GM23338 (cell line): ENCODE measurements around the gene UBE2D1. TPM values are rescaled to one million over a fixed set of nuclear protein-coding genes. Genes with fewer than 3 reads are reported as not detected.
A peak's percentile ranks its signal among the peaks of the same experiment; 100 is the strongest.
"Not testable (repeated sequence)": the region's sequence is repeated elsewhere in the genome, so short reads cannot be mapped to it uniquely, and the experiment has no call there.

Source experiments
- ATAC-seq: fragments of 200-7000 bp; cut with Tn5 transposase; 3 replicates; pipeline ENCODE4 v1.9.1; 2020
- DNase-seq: peaks from one replicate; pipeline ENCODE4 v3.0.0-alpha.2; 2015; ENCODE audit warnings: low spot score
- H2AFZ ChIP-seq: fragments of 200-600 bp; sonication (generic); 2 replicates; pipeline ENCODE4 v1.8.0; 2016; ENCODE audit warnings: antibody characterized with exemption, mild to moderate bottlenecking, moderate library complexity
- H3F3A ChIP-seq: fragments of 200-600 bp; sonication (generic); replicated peaks from 2 replicates; pipeline ENCODE4 v1.8.0; 2017; ENCODE audit warnings: antibody characterized with exemption, mixed run types, low read depth
- H3K27ac ChIP-seq: fragments of 200-600 bp; sonication (generic); 2 replicates; pipeline ENCODE4 v1.6.1; 2016; ENCODE audit warnings: low read depth
- H3K27me3 ChIP-seq: fragments of 200-600 bp; sonication (generic); 2 replicates; pipeline ENCODE4 v1.8.0; 2016; ENCODE audit warnings: mild to moderate bottlenecking, mixed run types, moderate library complexity; ENCODE audit not compliant: insufficient read depth
- H3K36me3 ChIP-seq: fragments of 200-600 bp; sonication (generic); 2 replicates; pipeline ENCODE4 v1.8.0; 2016; ENCODE audit warnings: mild to moderate bottlenecking; ENCODE audit not compliant: insufficient read depth
- H3K4me1 ChIP-seq: fragments of 200-600 bp; sonication (generic); 2 replicates; pipeline ENCODE4 v1.8.0; 2016; ENCODE audit warnings: mild to moderate bottlenecking, moderate library complexity; ENCODE audit not compliant: insufficient read depth
- H3K4me2 ChIP-seq: fragments of 200-600 bp; sonication (generic); 2 replicates; pipeline ENCODE4 v1.7.1; 2017; ENCODE audit warnings: mixed run types
- H3K4me3 ChIP-seq: fragments of 200-600 bp; sonication (generic); 2 replicates; pipeline ENCODE4 v1.6.1; 2016; ENCODE audit warnings: mixed run types
- H3K79me2 ChIP-seq: fragments of 200-600 bp; sonication (generic); replicated peaks from 2 replicates; pipeline ENCODE4 v1.8.0; 2017; ENCODE audit warnings: mild to moderate bottlenecking; ENCODE audit not compliant: insufficient read depth
- H3K9me2 ChIP-seq: fragments of 200-600 bp; sonication (generic); 2 replicates; pipeline ENCODE4 v1.8.0; 2017; ENCODE audit not compliant: insufficient read depth
- H4K20me1 ChIP-seq: fragments of 200-600 bp; sonication (generic); replicated peaks from 2 replicates; pipeline ENCODE4 v1.8.0; 2017; ENCODE audit warnings: mild to moderate bottlenecking; ENCODE audit not compliant: insufficient read depth
- H3K27ac Mint-ChIP-seq: 2 replicates; pipeline ENCODE4 v1.8.0; 2020; ENCODE audit warnings: inconsistent platforms, mild to moderate bottlenecking, moderate library complexity, mixed read lengths
- H3K27me3 Mint-ChIP-seq: 3 replicates; pipeline ENCODE4 v1.8.0; 2022; ENCODE audit warnings: low read depth, mild to moderate bottlenecking, moderate library complexity, mixed read lengths, inconsistent platforms; ENCODE audit not compliant: insufficient read depth, poor library complexity
- H3K36me3 Mint-ChIP-seq: 3 replicates; pipeline ENCODE4 v1.8.0; 2021; ENCODE audit warnings: low read depth, mild to moderate bottlenecking, inconsistent platforms, moderate library complexity, mixed read lengths
- H3K4me1 Mint-ChIP-seq: 3 replicates; pipeline ENCODE4 v1.8.0; 2020; ENCODE audit warnings: mild to moderate bottlenecking, inconsistent platforms, mixed read lengths
- H3K4me3 Mint-ChIP-seq: 3 replicates; pipeline ENCODE4 v1.8.0; 2021; ENCODE audit warnings: moderate library complexity, mild to moderate bottlenecking, inconsistent platforms, mixed read lengths
- H3K9me3 Mint-ChIP-seq: 3 replicates; pipeline ENCODE4 v1.8.0; 2020; ENCODE audit warnings: moderate library complexity, mild to moderate bottlenecking, inconsistent platforms, mixed read lengths
- CTCF ChIP-seq, 2 experiments: fragments of 200-600 bp in 1 of 2; sonication (generic) in 1 of 2; conservative IDR thresholded peaks; 2 replicates each; pipeline versions ENCODE4 v1.5.1 to v1.6.1; 2016 to 2017; ENCODE audit warnings: antibody characterized with exemption in 2 of 2, low read depth in 2 of 2, mild to moderate bottlenecking in 2 of 2, moderate library complexity in 1 of 2
- EZH2phosphoT487 ChIP-seq: fragments of 200-600 bp; sonication (generic); IDR thresholded peaks from one replicate; pipeline ENCODE4 v1.8.1; 2018; ENCODE audit warnings: antibody characterized with exemption; ENCODE audit not compliant: unreplicated experiment
- JUNB ChIP-seq: IDR thresholded peaks from one replicate; pipeline ENCODE4 v1.6.1; 2016; ENCODE audit warnings: antibody characterized with exemption; ENCODE audit not compliant: unreplicated experiment
- POLR2AphosphoS5 ChIP-seq: IDR thresholded peaks from 2 replicates; pipeline ENCODE4 v1.6.1; 2016; ENCODE audit warnings: antibody characterized with exemption, low read depth
- REST ChIP-seq: IDR thresholded peaks from one replicate; pipeline ENCODE4 v1.6.1; 2018; ENCODE audit warnings: antibody characterized with exemption; ENCODE audit not compliant: unreplicated experiment
- ZNF462 ChIP-seq: fragments of 250-450 bp; sonication (Bioruptor Pico); IDR thresholded peaks from 2 replicates; pipeline ENCODE4 v1.5.0; 2020; ENCODE audit warnings: mild to moderate bottlenecking, moderate library complexity
- polyA plus RNA-seq: library from polyadenylated mRNA; unstranded; fragments of >200 nt; fragmentation: Nextera tagmentation; extraction: Ambion mirVana; gene quantifications from 2 replicates; pipeline ENCODE4 v1.2.1, GENCODE V29; 2016
- total RNA-seq: library from RNA; depleted of rRNA; stranded (reverse); fragments of >200 nt; shearing (Covaris generic); gene quantifications from 2 replicates; pipeline ENCODE4 v1.2.3, GENCODE V29; 2014

The UBE2D1 gene
- total and polyA plus RNA-seq, 2 experiments from 2014 or later, result 39.5 to 64.9 TPM

GRCh38 chr10:58415757-58416156 lies 81.0 kb downstream of the UBE2D1 start:
- Histone ChIP-seq H3K4me2 (no peak overlapping the region), H3K36me3 (no peaks in the 10 kb centered on the region), H2AFZ (0 out of 2 replicates have a peak overlapping the region, but pooled peaks have one; percentile 67), H3K27ac (no peak overlapping the region), H3K79me2 (no peaks in the 10 kb centered on the region), H3K9me2 (no peaks in the 10 kb centered on the region), H3K27me3 (no peaks in the 10 kb centered on the region), H4K20me1 (no peaks in the 10 kb centered on the region), H3F3A (no peaks in the 10 kb centered on the region), H3K4me1 (no peaks in the 10 kb centered on the region), H3K4me3 (no peak overlapping the region)
- Mint-ChIP-seq H3K27ac (no peak overlapping the region), H3K9me3 (peaks cover 11% of the 10 kb centered on the region; the same call in 2 of the 3 replicates), H3K36me3 (peaks cover 3% of the 10 kb centered on the region; the same call in 1 of the 3 replicates), H3K4me1 (peaks cover 17% of the 10 kb centered on the region), H3K27me3 (peaks cover 5% of the 10 kb centered on the region), H3K4me3 (no peak overlapping the region)
- ATAC-seq (no peak), DNase-seq (no peak)
- TF ChIP-seq JUNB (no peak), CTCF (conservative IDR thresholded peaks at IDR 0.05; ENCODE audit: low read depth in 2 of 2) (0 out of 4 replicates have a peak, but pooled peaks of 1 of the 2 experiments have one; percentile 11), EZH2phosphoT487 (no peak), ZNF462 (no peak), REST (no peak), POLR2AphosphoS5 (no peak)

- not testable (repeated sequence) for H3K27ac Mint-ChIP-seq, H3K27me3 ChIP-seq, H2AFZ ChIP-seq, H3K27ac ChIP-seq, H3K4me3 ChIP-seq, H3K36me3 Mint-ChIP-seq, DNase-seq, ATAC-seq, H4K20me1 ChIP-seq, H3K4me1 ChIP-seq, H3F3A ChIP-seq, H3K27me3 Mint-ChIP-seq, H3K4me2 ChIP-seq, H3K79me2 ChIP-seq, H3K9me2 ChIP-seq, H3K4me3 Mint-ChIP-seq, H3K36me3 ChIP-seq
- Mint-ChIP-seq H3K4me1 (peaks cover 10% of the 10 kb centered on the region), H3K9me3 (peaks cover 16% of the 10 kb centered on the region; the same call in 1 of the 3 replicates)
These were observed 83.1 kb downstream of the UBE2D1 start for GRCh38 chr10:58417902-58418301.
